ENCODE results near the gene ABI3. TPM values are rescaled to one million over a fixed set of nuclear protein-coding genes. Genes with fewer than 3 reads are reported as not detected.

Gene ABI3
- total RNA-seq, 2 donors from 2014 or later, result 3.0 to 9.0 TPM

GRCh38 chr17:49269356-49269755 is 58.8 kb downstream of the ABI3 start:
- DNase-seq (ENCODE audit: low spot score), result no peak
- no peaks in the 10 kb centered on the region for H3K4me1 ChIP-seq (replicated peaks)
- no peak overlapping the region for H3K27ac ChIP-seq
- no peak for TF ChIP-seq POLR2AphosphoS5 (IDR thresholded peaks at IDR 0.05)
- TF ChIP-seq POLR2A (IDR thresholded peaks at IDR 0.05), result no peak
- no peak for TF ChIP-seq CTCF (IDR thresholded peaks at IDR 0.05)
- H3K36me3 ChIP-seq, result no peaks in the 10 kb centered on the region
- WGBS, result 69% methylated on average over 5 of the region's 5 CpGs
- intact Hi-C loops (cut with DNase I), result no loop called here
- no peak overlapping the region for H3K4me3 ChIP-seq
- no peaks in the 10 kb centered on the region for H3K27me3 ChIP-seq (replicated peaks; ENCODE audit: insufficient read depth)
- H3K9me3 ChIP-seq, result no peaks in the 10 kb centered on the region

Other genes starting within 250 kb of the ABI3 start
- not detected for gene GIP, start 242.1 kb upstream of the ABI3 start, total RNA-seq
- gene IGF2BP1, start 213.3 kb upstream of the ABI3 start, total RNA-seq, result 10 to 100 TPM in 1 of 2 donors, not detected in 1; 10.9 TPM
- gene B4GALNT2, start 77.9 kb upstream of the ABI3 start, total RNA-seq, result not detected
- gene GNGT2, start 133 bp upstream of the ABI3 start, total RNA-seq, result 1 to 10 TPM in 1 of 2 donors, not detected in 1; 3.1 TPM
- 1 to 10 TPM in 1 of 2 donors, under 1 TPM in 1; 0.55 to 6.3 TPM for gene PHOSPHO1, start 20.1 kb downstream of the ABI3 start, total RNA-seq
- gene ZNF652, start 151.5 kb downstream of the ABI3 start, total RNA-seq, result 10 to 100 TPM; 59.7 to 88.5 TPM
- gene PHB1, start 204.2 kb downstream of the ABI3 start, total RNA-seq, result 100 to 1,000 TPM; 105 to 135 TPM